Measurements from ENCODE around the gene PARP16.

DNA sequence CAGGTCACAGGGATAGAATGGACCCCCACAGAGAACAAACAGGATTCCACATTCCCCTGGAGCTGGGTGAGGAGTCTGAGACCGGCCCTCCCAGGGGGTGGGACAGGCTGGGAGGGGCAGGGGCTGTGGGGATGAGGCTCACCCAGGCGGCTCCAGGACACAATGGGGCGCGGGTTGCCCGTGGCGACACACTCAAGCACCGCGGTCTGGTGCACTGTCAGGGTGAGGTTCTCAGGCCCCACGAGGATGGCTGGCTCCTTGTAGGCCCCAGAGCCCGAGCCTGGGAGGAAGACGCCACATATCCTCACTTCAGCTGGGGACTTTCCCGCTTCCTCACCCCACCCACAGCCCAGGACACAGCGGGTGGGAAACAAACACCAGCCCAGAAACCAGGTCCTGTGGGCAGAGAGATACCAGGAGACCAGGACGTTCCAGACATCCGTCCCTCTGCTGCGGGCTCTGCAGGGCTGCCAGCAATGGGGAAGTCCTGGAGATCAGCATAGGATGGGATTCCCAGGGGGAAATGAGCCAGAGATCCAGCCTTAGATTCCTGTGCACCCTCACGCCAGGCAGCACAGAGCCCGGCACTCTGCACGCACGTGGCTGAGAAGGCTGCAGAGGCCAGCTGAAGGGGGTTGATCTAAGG lies 48.0 kb upstream of the PARP16 start:
- TF ChIP-seq, protein P1, sequence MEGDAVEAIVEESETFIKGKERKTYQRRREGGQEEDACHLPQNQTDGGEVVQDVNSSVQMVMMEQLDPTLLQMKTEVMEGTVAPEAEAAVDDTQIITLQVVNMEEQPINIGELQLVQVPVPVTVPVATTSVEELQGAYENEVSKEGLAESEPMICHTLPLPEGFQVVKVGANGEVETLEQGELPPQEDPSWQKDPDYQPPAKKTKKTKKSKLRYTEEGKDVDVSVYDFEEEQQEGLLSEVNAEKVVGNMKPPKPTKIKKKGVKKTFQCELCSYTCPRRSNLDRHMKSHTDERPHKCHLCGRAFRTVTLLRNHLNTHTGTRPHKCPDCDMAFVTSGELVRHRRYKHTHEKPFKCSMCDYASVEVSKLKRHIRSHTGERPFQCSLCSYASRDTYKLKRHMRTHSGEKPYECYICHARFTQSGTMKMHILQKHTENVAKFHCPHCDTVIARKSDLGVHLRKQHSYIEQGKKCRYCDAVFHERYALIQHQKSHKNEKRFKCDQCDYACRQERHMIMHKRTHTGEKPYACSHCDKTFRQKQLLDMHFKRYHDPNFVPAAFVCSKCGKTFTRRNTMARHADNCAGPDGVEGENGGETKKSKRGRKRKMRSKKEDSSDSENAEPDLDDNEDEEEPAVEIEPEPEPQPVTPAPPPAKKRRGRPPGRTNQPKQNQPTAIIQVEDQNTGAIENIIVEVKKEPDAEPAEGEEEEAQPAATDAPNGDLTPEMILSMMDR (IDR thresholded peaks at IDR 0.05; ENCODE audit: low read length), result no peak
- TF ChIP-seq EZH2 (IDR thresholded peaks at IDR 0.05; ENCODE audit: borderline replicate concordance, low read length), result no peak
